Stimulated activated CD4-positive, alpha-beta T cell treated with anti-CD3 and anti-CD28 coated beads, Interleukin-2, amount 100 ng/mL, for 48 hours (primary cell): ENCODE data around the gene SCAF8.
"Not testable (repeated sequence)": the region's sequence is repeated elsewhere in the genome, so short reads cannot be mapped to it uniquely, and the experiment has no call there.

Experiments used
- DNase-seq, 2 donors: peaks; one replicate each; pipeline ENCODE4 v3.0.0-alpha.2; 2020

Gene SCAF8

GRCh38 chr6:154733183-154733625 is at the start of gene SCAF8:
SCAF8 (plus strand) TSS chr6:154733416; CDS start chr6:154733901, 485 bp downstream.
- peak; percentile 83 to 87 for DNase-seq

- no peak for DNase-seq
Measured at GRCh38 chr6:154683756-154684523, 49.3 kb upstream of the SCAF8 start.

GRCh38 chr6:154686162-154686561 is 47.1 kb upstream of the SCAF8 start:
- no peak for DNase-seq

- no peak for DNase-seq
Measured at GRCh38 chr6:154689493-154690255, 43.5 kb upstream of the SCAF8 start.

GRCh38 chr6:154690857-154691256 is 42.4 kb upstream of the SCAF8 start:
- DNase-seq: no peak

GRCh38 chr6:154696661-154697060 is 36.6 kb upstream of the SCAF8 start:
- DNase-seq: no peak

GRCh38 chr6:154703124-154703523 is 30.1 kb upstream of the SCAF8 start:
- DNase-seq: no peak

- no peak for DNase-seq
Measured at GRCh38 chr6:154705471-154706113, 27.6 kb upstream of the SCAF8 start.

GRCh38 chr6:154706389-154706788 is 26.8 kb upstream of the SCAF8 start:
- DNase-seq: no peak

- no peak for DNase-seq
Measured at GRCh38 chr6:154709621-154710020, 23.6 kb upstream of the SCAF8 start.

- DNase-seq: no peak
Measured at GRCh38 chr6:154710689-154711088, 22.5 kb upstream of the SCAF8 start.

- DNase-seq: no peak
Measured at GRCh38 chr6:154715446-154715845, 17.8 kb upstream of the SCAF8 start.

GRCh38 chr6:154716350-154716749 is 16.9 kb upstream of the SCAF8 start:
- not testable (repeated sequence) for DNase-seq

GRCh38 chr6:154719433-154719832 is 13.8 kb upstream of the SCAF8 start:
- DNase-seq: no peak

- DNase-seq: no peak
Measured at GRCh38 chr6:154719854-154720253, 13.4 kb upstream of the SCAF8 start.

GRCh38 chr6:154721460-154721859 is 11.8 kb upstream of the SCAF8 start:
- DNase-seq: no peak

GRCh38 chr6:154726887-154727286 is 6.3 kb upstream of the SCAF8 start:
- no peak for DNase-seq

GRCh38 chr6:154731296-154732218 is 1.7 kb upstream of the SCAF8 start:
- no peak for DNase-seq

- DNase-seq: peak in 1 of 2 donors; percentile 16
Measured at GRCh38 chr6:154732538-154733182, 556 bp upstream of the SCAF8 start.

- peak; percentile 79 to 80 for DNase-seq
Measured at GRCh38 chr6:154733626-154734382, 588 bp downstream of the SCAF8 start.

GRCh38 chr6:154736618-154737259 is 3.5 kb downstream of the SCAF8 start:
- no peak for DNase-seq
